Measurements from ENCODE around the gene PRKCH. TPM values are rescaled to one million over a fixed set of nuclear protein-coding genes. Genes with fewer than 3 reads are reported as not detected.

PRKCH gene
- total and polyA plus RNA-seq, 2 donors (not counting 3 experiments of a cell fraction or from before 2014, with no cell fraction given): 97.7 to 103 TPM

DNA sequence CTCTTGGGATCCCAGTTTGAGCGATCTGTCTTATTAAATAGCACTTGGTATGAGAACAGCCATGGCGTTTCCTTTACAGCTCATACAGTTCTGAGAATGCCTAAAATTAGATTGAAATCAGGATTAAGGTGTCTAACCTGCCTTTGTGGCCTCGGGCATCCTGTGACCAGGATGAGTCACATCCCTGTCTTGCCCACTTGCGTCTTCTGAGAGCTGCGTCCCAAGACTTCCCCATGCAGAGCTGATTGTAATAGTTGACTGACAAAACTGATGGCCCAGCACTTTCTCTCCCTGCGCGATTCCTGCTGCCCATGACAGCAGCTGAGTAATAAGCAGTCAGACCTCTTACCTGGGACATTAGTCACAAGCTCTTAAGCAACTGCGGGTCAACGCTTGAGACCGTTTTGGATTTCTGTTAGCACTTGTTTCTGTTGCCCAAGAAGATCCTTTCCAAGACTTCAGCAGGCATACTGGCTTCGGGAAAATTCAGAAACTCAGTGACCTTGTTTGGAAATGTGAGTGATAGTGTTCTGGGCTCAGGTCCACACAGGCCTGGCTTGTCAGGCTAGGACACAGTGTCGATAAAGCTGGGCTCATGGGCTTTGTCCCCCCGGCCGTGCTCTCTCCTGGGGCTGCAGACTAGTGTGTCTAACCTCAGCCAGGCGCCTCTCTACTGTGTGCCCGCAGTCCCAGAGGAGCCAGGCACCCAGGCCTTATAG, 204.1 kb downstream of the PRKCH start:
- intact Hi-C loops (cut with micrococcal nuclease) (loop anchor here (1.0 to 2.0 kb wide), 3 partner anchors 83 to 170 kb away; partner anchors contain the start of gene HIF1A), dilution Hi-C loops (cut with MboI; ENCODE audit: extremely low pct_ligation_motif_present, low sequenced_read_pairs) (no loop called here)
- ChIA-PET POLR2A (interaction anchor here (1.3 to 2.0 kb wide), 3 partner anchors 7 to 84 kb away, joined by 3 to 8 read pairs (median 5); no protein-coding TSS in a partner anchor), CTCF (interaction anchor here (0.6 to 2.6 kb wide), 11 partner anchors 10 to 80 kb away, joined by 3 to 8 read pairs (median 5); no protein-coding TSS in a partner anchor)
- no peak overlapping the region for H2AFZ ChIP-seq (ENCODE audit: low read depth, low read length)
- FAIRE-seq: peak; percentile 87
- peak overlapping the region; percentile 89 for H3K27ac ChIP-seq (ENCODE audit: insufficient read depth, low read depth, low read length)
- H3K9ac ChIP-seq (replicated peaks; ENCODE audit: extremely low read depth, insufficient read depth, low read length): peak overlapping the region; percentile 57
- H4K20me1 ChIP-seq (replicated peaks; ENCODE audit: control insufficient read depth, extremely low read depth, insufficient read depth, low read length): no peaks in the 10 kb centered on the region
- no peaks in the 10 kb centered on the region for H3K27me3 ChIP-seq (ENCODE audit: control insufficient read depth in 2 of 2, insufficient read depth in 2 of 2, low read length in 2 of 2)
- peak overlapping the region; percentile 33 for H3K4me2 ChIP-seq (ENCODE audit: insufficient read depth, low read length)
- no peaks in the 10 kb centered on the region for H3K9me1 ChIP-seq (replicated peaks; ENCODE audit: control insufficient read depth, extremely low read depth, insufficient read depth, low read length)
- TSS peak; percentile 47 for BruUV-seq (replicated peaks)
- DNase-seq (ENCODE audit: low read depth, low spot score): peak; percentile 88
- H3K79me2 ChIP-seq (ENCODE audit: control insufficient read depth, insufficient read depth, low read length): no peaks in the 10 kb centered on the region
- no peaks in the 10 kb centered on the region for H3K9me3 ChIP-seq (replicated peaks; ENCODE audit: control insufficient read depth, insufficient read depth, low read length)
- peak overlapping the region in 1 of 3 experiments; percentile 6 for H3K4me3 ChIP-seq (replicated peaks in 1 of 3; ENCODE audit: insufficient read depth in 1 of 3, low read depth in 1 of 3, low read length in 3 of 3)
- peaks cover 55% of the 10 kb centered on the region for H3K4me1 ChIP-seq (ENCODE audit: control insufficient read depth, extremely low read depth, insufficient read depth, low read length)
- TF ChIP-seq, protein P1, sequence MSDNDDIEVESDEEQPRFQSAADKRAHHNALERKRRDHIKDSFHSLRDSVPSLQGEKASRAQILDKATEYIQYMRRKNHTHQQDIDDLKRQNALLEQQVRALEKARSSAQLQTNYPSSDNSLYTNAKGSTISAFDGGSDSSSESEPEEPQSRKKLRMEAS (IDR thresholded peaks at IDR 0.05; ENCODE audit: insufficient read depth, insufficient read length): no peak
- peak; percentile 89 for TF ChIP-seq FOS (IDR thresholded peaks at IDR 0.05; ENCODE audit: borderline replicate concordance, insufficient read depth, low read length)
- peak; percentile 65 for TF ChIP-seq POLR2AphosphoS5 (IDR thresholded peaks at IDR 0.05; ENCODE audit: insufficient read depth, low read depth, low read length)
- no peak for TF ChIP-seq POLR2A (IDR thresholded peaks at IDR 0.05; ENCODE audit: low read depth, low read length)
- TF ChIP-seq GATA2 (IDR thresholded peaks at IDR 0.05; ENCODE audit: insufficient read depth, insufficient read length, low read depth, low read length): peak; percentile 91
- peak; percentile 87 for TF ChIP-seq JUN (IDR thresholded peaks at IDR 0.05; ENCODE audit: borderline replicate concordance, insufficient read depth, insufficient read length, low read depth)
- peaks cover 3 to 5% of the 10 kb centered on the region in 2 experiments for H3K36me3 ChIP-seq (ENCODE audit: control insufficient read depth in 2 of 2, extremely low read depth in 1 of 2, insufficient read depth in 2 of 2, low read length in 2 of 2)
